KMS-11 (cell line): ENCODE measurements around the gene NPHP4.

Experiments
- H2AFZ ChIP-seq: fragments of 200-600 bp; sonication (generic); 2 replicates; pipeline ENCODE4 v1.6.1; 2016; ENCODE audit warnings: antibody characterized with exemption, mixed run types, low read depth
- H3K27ac ChIP-seq: fragments of 200-600 bp; sonication (generic); 2 replicates; pipeline ENCODE4 v1.6.1; 2016; ENCODE audit warnings: mild to moderate bottlenecking, mixed run types
- H3K27me3 ChIP-seq: fragments of 200-600 bp; sonication (generic); 2 replicates; pipeline ENCODE4 v1.6.1; 2017; ENCODE audit warnings: mild to moderate bottlenecking, low read depth, mixed run types, moderate library complexity; ENCODE audit not compliant: insufficient read depth
- H3K36me3 ChIP-seq: fragments of 200-600 bp; sonication (generic); 2 replicates; pipeline ENCODE4 v1.6.1; 2017; ENCODE audit warnings: mild to moderate bottlenecking, mixed run types; ENCODE audit not compliant: insufficient read depth
- H3K4me1 ChIP-seq: fragments of 200-600 bp; sonication (generic); 2 replicates; pipeline ENCODE4 v1.6.1; 2016; ENCODE audit warnings: mild to moderate bottlenecking, low read depth, mixed run types; ENCODE audit not compliant: poor library complexity, severe bottlenecking
- H3K4me2 ChIP-seq: fragments of 200-600 bp; sonication (generic); 2 replicates; pipeline ENCODE4 v1.7.0; 2016; ENCODE audit warnings: mild to moderate bottlenecking, mixed run types
- H3K4me3 ChIP-seq: fragments of 200-600 bp; sonication (generic); IDR thresholded peaks from 2 replicates; pipeline ENCODE4 v1.6.1; 2017; ENCODE audit warnings: low read depth, low read length, mixed read lengths; ENCODE audit not compliant: insufficient read depth
- H3K79me2 ChIP-seq: fragments of 200-600 bp; sonication (generic); 2 replicates; pipeline ENCODE4 v1.6.1; 2016; ENCODE audit warnings: low read depth, mixed run types; ENCODE audit not compliant: insufficient read depth
- H3K9ac ChIP-seq: fragments of 200-600 bp; sonication (generic); 2 replicates; pipeline ENCODE4 v1.6.1; 2016; ENCODE audit warnings: mild to moderate bottlenecking, mixed run types
- H4K20me1 ChIP-seq: fragments of 200-600 bp; sonication (generic); 2 replicates; pipeline ENCODE4 v1.6.1; 2016; ENCODE audit warnings: mild to moderate bottlenecking, mixed run types; ENCODE audit not compliant: insufficient read depth
- CTCF ChIP-seq: fragments of 200-600 bp; sonication (generic); conservative IDR thresholded peaks from 2 replicates; pipeline ENCODE4 v1.6.1; 2017; ENCODE audit warnings: low read depth, mild to moderate bottlenecking, antibody characterized with exemption, low read length, moderate library complexity, mixed read lengths

The NPHP4 gene

GRCh38 chr1:5977494-5978444 lies 14.5 kb downstream of the NPHP4 start:
- no peaks in the 10 kb centered on the region for H3K27me3 ChIP-seq
- no peak overlapping the region for H3K4me2 ChIP-seq
- no peaks in the 10 kb centered on the region for H3K4me1 ChIP-seq
- no peak for TF ChIP-seq CTCF
- H2AFZ ChIP-seq = no peak overlapping the region
- no peaks in the 10 kb centered on the region for H4K20me1 ChIP-seq
- no peaks in the 10 kb centered on the region for H3K36me3 ChIP-seq
- H3K79me2 ChIP-seq = no peaks in the 10 kb centered on the region
- H3K27ac ChIP-seq = no peak overlapping the region
- H3K9ac ChIP-seq = no peak overlapping the region
- no peak overlapping the region for H3K4me3 ChIP-seq

- no peak overlapping the region for H3K4me3 ChIP-seq
- H3K36me3 ChIP-seq = no peaks in the 10 kb centered on the region
- H3K27me3 ChIP-seq = no peaks in the 10 kb centered on the region
- no peak overlapping the region for H3K27ac ChIP-seq
- no peak overlapping the region for H3K9ac ChIP-seq
- H3K4me1 ChIP-seq = no peaks in the 10 kb centered on the region
- H3K79me2 ChIP-seq = no peaks in the 10 kb centered on the region
- H2AFZ ChIP-seq = no peak overlapping the region
- no peak overlapping the region for H3K4me2 ChIP-seq
- no peaks in the 10 kb centered on the region for H4K20me1 ChIP-seq
- TF ChIP-seq CTCF = no peak
These were observed 15.3 kb downstream of the NPHP4 start for GRCh38 chr1:5976726-5977493.

GRCh38 chr1:5976231-5976630 lies 16.0 kb downstream of the NPHP4 start:
- Histone ChIP-seq H3K27me3 (no peaks in the 10 kb centered on the region), H3K27ac (no peak overlapping the region), H3K36me3 (no peaks in the 10 kb centered on the region), H4K20me1 (no peaks in the 10 kb centered on the region), H3K4me1 (no peaks in the 10 kb centered on the region), H2AFZ (no peak overlapping the region), H3K79me2 (no peaks in the 10 kb centered on the region), H3K9ac (no peak overlapping the region), H3K4me2 (no peak overlapping the region), H3K4me3 (no peak overlapping the region)
- TF ChIP-seq CTCF = no peak

- Histone ChIP-seq H3K36me3 (no peaks in the 10 kb centered on the region), H3K27ac (no peak overlapping the region)
These were observed 16.9 kb downstream of the NPHP4 start for GRCh38 chr1:5975133-5975880.

More at GRCh38 chr1:5975133-5975880, 16.9 kb downstream of the NPHP4 start:
- H3K9ac ChIP-seq = no peak overlapping the region
- no peak overlapping the region for H2AFZ ChIP-seq
- H3K27me3 ChIP-seq = no peaks in the 10 kb centered on the region
- no peaks in the 10 kb centered on the region for H3K4me1 ChIP-seq
- TF ChIP-seq CTCF = peak; percentile 74
- no peak overlapping the region for H3K4me3 ChIP-seq
- no peaks in the 10 kb centered on the region for H3K79me2 ChIP-seq
- H3K4me2 ChIP-seq = no peak overlapping the region
- no peaks in the 10 kb centered on the region for H4K20me1 ChIP-seq
